Measurements from ENCODE around the gene TNNC1.
A peak's percentile ranks its signal among the peaks of the same experiment; 100 is the strongest.

Gene TNNC1

DNA sequence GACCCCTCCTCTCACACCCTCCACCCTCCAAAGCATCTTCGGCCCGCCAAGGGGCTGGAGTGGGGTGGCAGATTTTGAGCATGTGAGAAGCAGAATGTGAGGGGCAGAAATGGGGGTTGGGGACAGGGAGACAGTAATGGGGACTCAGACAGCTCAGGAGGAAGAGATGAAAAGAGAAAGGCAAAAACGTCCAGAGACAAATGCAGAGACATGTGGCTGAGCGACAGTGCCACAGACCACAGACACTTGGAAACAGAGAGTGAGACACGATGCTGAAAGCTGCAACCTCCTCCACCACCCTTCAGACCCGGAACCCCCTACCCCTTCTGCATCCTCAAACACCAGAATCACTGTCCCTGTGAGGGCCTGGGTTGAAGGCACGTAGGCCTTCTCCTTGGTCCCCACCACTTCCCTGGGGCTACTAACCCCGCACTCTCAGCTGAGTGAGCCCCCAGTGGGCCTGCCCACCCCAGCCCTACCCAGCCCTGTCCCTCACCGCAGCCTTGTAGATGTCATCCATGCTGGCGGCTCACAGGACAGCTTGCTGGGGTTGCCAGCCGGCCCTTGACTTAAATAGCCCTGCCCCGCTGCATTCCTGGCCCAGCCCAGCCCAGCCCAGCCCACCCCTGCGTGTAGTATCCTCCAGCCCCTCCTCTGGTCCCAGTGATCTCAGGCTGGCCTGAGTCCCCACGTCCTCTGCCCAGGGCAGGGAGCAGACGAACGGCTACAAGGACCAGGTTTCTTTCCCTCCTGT is at the start of gene TNNC1:
TNNC1 (minus strand) TSS at position 546 of the 754 bp plus-strand sequence; CDS start at position 520, 26 bp downstream.
- Mint-ChIP-seq H3K9me3 (no peaks in the 10 kb centered on the region), H3K4me1 (ENCODE audit: low read depth) (peaks cover 23% of the 10 kb centered on the region), H3K4me3 (peak within 1 kb of the TSS; percentile 96), H3K27ac (peak within 1 kb of the TSS; percentile 86), H3K27me3 (ENCODE audit: low read depth) (no peaks in the 10 kb centered on the region), H3K36me3 (ENCODE audit: low read depth) (peaks cover 16% of the 10 kb centered on the region)

DNA sequence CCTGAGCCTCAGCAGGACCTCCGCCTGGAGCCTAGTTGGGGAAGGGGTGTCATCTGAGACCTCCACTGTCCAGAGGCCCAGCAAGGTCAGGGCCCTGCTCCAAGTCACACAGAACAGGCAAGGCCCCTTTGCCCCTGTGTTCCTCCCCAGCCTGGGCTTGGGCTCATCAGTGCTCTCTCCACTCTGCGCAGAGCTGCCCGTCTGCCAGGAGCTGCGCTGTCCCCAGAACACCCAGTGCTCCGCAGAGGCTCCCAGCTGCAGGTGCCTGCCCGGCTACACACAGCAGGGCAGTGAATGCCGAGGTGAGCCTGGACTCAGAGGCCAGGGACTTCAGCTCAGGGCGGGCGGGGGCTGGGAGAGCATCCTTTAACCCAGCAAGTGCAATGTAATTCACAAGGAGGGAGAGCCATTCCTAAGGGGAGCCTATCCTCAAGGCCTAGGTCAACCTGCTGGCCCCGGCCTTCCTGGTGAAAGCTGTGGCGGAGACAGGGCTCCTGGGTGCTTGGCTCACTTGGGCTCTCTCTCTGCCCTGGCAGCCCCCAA is 49.0 kb upstream of the TNNC1 start:
- H3K4me1 Mint-ChIP-seq (ENCODE audit: low read depth) = no peaks in the 10 kb centered on the region
- H3K4me3 Mint-ChIP-seq = no peak overlapping the region
- H3K27ac Mint-ChIP-seq = no peak overlapping the region
- no peaks in the 10 kb centered on the region for H3K9me3 Mint-ChIP-seq
- no peaks in the 10 kb centered on the region for H3K36me3 Mint-ChIP-seq (ENCODE audit: low read depth)
- H3K27me3 Mint-ChIP-seq (ENCODE audit: low read depth) = no peaks in the 10 kb centered on the region

DNA sequence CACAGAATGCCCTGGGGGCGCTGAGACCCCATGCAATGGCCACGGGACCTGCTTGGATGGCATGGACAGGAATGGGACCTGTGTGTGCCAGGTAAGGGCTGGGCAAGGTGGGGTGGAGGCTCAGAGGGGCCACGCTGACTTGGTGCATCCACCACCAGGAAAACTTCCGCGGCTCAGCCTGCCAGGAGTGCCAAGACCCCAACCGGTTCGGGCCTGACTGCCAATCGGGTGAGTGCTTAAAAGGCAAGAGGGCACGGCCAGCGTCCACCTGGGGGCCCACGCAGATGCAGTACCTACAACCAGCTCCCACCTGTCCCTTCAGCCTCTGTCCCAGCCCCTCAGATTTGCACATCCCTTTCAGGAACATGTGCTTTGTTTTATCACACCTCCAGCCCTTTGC is 48.2 kb upstream of the TNNC1 start:
- Mint-ChIP-seq H3K4me1 (ENCODE audit: low read depth) (peaks cover 2% of the 10 kb centered on the region), H3K4me3 (no peak overlapping the region), H3K27me3 (ENCODE audit: low read depth) (no peaks in the 10 kb centered on the region), H3K36me3 (ENCODE audit: low read depth) (no peaks in the 10 kb centered on the region), H3K9me3 (no peaks in the 10 kb centered on the region), H3K27ac (no peak overlapping the region)

- H3K27ac Mint-ChIP-seq = no peak overlapping the region
- H3K4me1 Mint-ChIP-seq (ENCODE audit: low read depth) = peaks cover 2% of the 10 kb centered on the region
- no peaks in the 10 kb centered on the region for H3K9me3 Mint-ChIP-seq
- no peaks in the 10 kb centered on the region for H3K36me3 Mint-ChIP-seq (ENCODE audit: low read depth)
- no peak overlapping the region for H3K4me3 Mint-ChIP-seq
- H3K27me3 Mint-ChIP-seq (ENCODE audit: low read depth) = no peaks in the 10 kb centered on the region
Measured at GRCh38 chr3:52501046-52501445, 47.2 kb upstream of the TNNC1 start.

DNA sequence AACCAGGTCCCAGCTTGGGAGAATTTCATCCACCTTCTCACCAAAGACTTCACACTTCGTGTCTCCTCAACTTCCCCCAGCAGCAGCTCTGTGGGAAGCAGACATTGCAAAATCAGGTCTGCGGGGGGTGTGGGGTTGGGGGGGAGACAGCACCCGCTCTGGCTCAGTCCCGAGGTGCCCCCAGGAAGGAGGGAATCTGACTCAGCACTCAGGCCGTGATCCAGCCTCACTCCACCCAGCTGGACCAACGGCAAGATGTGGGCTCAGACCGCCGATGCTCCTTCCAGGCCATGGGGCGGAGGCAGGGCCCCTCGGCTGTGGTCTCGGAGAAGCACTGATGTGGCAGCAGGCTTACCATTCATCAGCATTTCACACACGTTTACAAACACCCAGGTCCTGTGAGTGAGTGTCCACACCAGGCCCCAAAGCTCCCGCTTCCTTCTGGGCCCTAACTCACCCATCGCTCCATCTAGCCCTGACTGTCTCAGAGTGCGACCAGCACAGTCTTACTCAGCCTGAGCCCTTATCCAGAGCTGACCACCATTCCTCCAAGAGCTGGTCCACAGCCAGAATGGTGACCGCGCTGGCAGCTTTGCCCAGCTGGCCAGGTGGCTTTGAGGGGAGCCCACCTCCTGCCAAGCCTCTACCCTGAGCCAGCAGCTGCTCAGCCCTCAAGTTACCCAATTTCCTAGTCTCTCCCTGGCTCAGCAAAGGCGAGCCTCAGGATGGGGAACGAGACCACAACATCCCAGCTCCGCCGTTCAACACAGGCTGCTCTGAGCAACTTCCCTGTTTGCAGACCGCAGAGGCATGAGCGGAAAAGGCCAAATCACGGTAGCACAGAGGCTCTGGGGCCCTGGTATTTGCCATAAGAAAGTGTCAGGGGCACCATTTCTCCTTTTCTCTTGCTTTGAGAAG is 44.6 kb upstream of the TNNC1 start:
- Mint-ChIP-seq H3K4me1 (ENCODE audit: low read depth) (peaks cover 2% of the 10 kb centered on the region), H3K27ac (no peak overlapping the region), H3K9me3 (no peaks in the 10 kb centered on the region), H3K27me3 (ENCODE audit: low read depth) (no peaks in the 10 kb centered on the region), H3K4me3 (no peak overlapping the region), H3K36me3 (ENCODE audit: low read depth) (no peaks in the 10 kb centered on the region)

DNA sequence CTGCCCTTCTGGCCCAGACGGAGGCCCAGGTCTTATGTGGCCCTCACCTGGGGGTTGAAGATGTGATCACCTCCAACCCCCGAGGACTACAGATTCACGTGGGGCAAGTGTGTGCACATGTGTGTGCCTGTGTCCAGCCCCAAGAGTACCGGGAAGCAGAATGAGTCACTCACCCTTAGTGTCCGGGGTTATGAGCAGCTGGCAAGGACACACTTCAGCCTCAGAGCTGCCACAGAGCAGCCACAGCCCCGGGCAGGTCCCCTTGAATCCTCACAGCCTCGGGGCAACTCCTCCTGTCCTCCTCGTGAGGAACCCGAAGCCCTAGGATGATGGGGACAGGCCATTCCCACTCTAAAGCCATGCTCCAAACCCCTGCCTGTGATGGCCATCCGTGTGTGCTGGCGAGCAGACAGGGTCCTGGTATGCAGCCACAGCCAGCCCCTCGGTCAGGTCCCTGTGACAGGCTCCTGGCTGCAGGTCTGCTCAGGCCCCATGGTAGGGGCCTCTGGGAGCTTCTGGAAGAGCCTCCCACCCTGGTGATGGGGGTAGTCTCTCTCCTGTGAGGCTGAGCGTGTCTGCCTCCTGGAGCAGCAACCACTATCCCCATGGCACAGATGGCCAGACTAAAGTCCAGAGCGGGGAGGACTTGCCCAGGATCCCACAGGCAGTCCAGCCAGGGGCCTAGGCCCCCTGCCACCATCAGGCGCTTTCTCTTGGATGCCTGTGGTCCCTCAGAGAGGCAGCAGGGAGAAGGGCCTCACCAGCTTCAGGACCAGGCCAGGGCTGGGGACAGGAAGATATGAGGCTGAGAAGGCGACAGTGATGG is 42.1 kb upstream of the TNNC1 start:
- Mint-ChIP-seq H3K36me3 (ENCODE audit: low read depth) (peaks cover 8% of the 10 kb centered on the region), H3K4me1 (ENCODE audit: low read depth) (peaks cover 2% of the 10 kb centered on the region), H3K27me3 (ENCODE audit: low read depth) (no peaks in the 10 kb centered on the region), H3K27ac (no peak overlapping the region), H3K4me3 (no peak overlapping the region), H3K9me3 (no peaks in the 10 kb centered on the region)

DNA sequence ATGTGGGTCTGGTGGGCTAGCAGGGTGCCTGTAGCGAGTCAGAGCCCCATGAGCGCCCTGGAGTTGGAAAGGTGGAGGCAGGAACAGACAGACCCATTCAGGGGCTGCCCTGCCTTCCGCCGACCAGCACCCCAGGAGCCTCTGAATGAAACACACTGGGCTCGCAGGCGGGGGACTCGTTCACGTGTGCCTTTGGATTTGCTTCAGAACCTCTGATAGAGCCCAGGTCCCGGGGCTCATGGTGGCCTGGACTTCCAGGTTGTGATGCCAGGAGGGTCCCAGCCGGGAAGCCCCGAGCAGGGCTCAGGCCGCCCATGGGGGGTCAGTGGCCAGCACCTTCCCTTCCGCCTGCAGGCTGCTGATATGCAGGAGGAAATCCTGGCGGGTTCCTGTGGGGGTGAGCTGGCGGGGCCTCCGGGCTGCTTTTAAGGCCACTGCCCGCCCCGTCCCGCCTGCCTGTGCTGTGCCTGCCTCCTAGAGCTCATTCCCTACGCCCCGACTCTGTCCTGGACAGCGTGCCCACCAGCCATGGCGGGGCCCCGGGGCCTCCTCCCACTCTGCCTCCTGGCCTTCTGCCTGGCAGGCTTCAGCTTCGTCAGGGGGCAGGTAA is 41.1 kb upstream of the TNNC1 start, which contains the start of gene STAB1:
STAB1 (plus strand) TSS at position 453 of the 610 bp plus-strand sequence; CDS start at position 529, 76 bp downstream.
- H3K36me3 Mint-ChIP-seq (ENCODE audit: low read depth) = peaks cover 11% of the 10 kb centered on the region
- H3K4me3 Mint-ChIP-seq = no peak within 1 kb of the TSS
- H3K27ac Mint-ChIP-seq = no peak within 1 kb of the TSS
- H3K27me3 Mint-ChIP-seq (ENCODE audit: low read depth) = no peaks in the 10 kb centered on the region
- H3K4me1 Mint-ChIP-seq (ENCODE audit: low read depth) = peaks cover 2% of the 10 kb centered on the region
- no peaks in the 10 kb centered on the region for H3K9me3 Mint-ChIP-seq

GRCh38 chr3:52494445-52494844 is 40.6 kb upstream of the TNNC1 start:
- H3K36me3 Mint-ChIP-seq (ENCODE audit: low read depth) = peaks cover 11% of the 10 kb centered on the region
- H3K9me3 Mint-ChIP-seq = no peaks in the 10 kb centered on the region
- no peaks in the 10 kb centered on the region for H3K27me3 Mint-ChIP-seq (ENCODE audit: low read depth)
- peaks cover 2% of the 10 kb centered on the region for H3K4me1 Mint-ChIP-seq (ENCODE audit: low read depth)
- H3K27ac Mint-ChIP-seq = no peak overlapping the region
- no peak overlapping the region for H3K4me3 Mint-ChIP-seq

- Mint-ChIP-seq H3K27ac (no peak overlapping the region), H3K27me3 (ENCODE audit: low read depth) (no peaks in the 10 kb centered on the region), H3K36me3 (ENCODE audit: low read depth) (peaks cover 11% of the 10 kb centered on the region), H3K9me3 (no peaks in the 10 kb centered on the region), H3K4me3 (no peak overlapping the region), H3K4me1 (ENCODE audit: low read depth) (peaks cover 2% of the 10 kb centered on the region)
Measured at GRCh38 chr3:52493232-52494017, 39.6 kb upstream of the TNNC1 start.

DNA sequence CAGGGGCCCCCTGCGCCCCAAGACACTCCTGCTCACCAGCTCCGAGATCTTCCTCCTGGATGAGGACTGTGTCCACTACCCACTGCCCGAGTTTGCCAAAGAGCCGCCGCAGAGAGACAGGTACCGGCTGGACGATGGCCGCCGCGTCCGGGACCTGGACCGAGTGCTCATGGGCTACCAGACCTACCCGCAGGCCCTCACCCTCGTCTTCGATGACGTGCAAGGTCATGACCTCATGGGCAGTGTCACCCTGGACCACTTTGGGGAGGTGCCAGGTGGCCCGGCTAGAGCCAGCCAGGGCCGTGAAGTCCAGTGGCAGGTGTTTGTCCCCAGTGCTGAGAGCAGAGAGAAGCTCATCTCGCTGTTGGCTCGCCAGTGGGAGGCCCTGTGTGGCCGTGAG is 38.2 kb upstream of the TNNC1 start:
- Mint-ChIP-seq H3K27me3 (ENCODE audit: low read depth) (no peaks in the 10 kb centered on the region), H3K4me3 (no peak overlapping the region), H3K36me3 (ENCODE audit: low read depth) (peaks cover 15% of the 10 kb centered on the region), H3K4me1 (ENCODE audit: low read depth) (no peaks in the 10 kb centered on the region), H3K27ac (no peak overlapping the region), H3K9me3 (no peaks in the 10 kb centered on the region)

DNA sequence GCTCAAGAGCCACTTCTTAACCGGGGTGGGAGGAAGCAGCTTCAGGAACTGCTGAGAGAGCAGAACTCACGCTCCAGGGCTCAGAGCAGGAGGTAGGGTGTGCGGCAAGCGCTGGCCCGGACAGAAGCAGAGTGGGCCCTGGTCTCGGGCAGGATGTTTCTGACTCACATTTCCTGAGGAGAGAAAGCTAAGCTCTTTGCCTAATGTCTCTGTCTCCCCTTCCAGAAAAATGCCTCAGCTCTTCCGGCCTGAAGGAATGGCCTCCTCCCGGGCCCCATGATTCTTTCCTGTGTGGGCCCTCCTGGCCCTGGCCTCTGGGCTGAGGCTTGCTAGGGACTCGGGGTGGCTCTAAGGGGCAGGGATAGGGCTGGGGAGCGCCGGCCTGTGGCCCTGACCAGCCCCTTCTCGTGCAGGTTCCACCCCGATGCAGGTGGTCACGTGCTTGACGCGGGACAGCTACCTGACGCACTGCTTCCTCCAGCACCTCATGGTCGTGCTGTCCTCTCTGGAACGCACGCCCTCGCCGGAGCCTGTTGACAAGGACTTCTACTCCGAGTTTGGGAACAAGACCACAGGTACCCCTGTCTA is 37.2 kb upstream of the TNNC1 start:
- Mint-ChIP-seq H3K4me1 (ENCODE audit: low read depth) (no peaks in the 10 kb centered on the region), H3K9me3 (no peaks in the 10 kb centered on the region), H3K27me3 (ENCODE audit: low read depth) (no peaks in the 10 kb centered on the region), H3K36me3 (ENCODE audit: low read depth) (peaks cover 15% of the 10 kb centered on the region), H3K4me3 (no peak overlapping the region), H3K27ac (no peak overlapping the region)

DNA sequence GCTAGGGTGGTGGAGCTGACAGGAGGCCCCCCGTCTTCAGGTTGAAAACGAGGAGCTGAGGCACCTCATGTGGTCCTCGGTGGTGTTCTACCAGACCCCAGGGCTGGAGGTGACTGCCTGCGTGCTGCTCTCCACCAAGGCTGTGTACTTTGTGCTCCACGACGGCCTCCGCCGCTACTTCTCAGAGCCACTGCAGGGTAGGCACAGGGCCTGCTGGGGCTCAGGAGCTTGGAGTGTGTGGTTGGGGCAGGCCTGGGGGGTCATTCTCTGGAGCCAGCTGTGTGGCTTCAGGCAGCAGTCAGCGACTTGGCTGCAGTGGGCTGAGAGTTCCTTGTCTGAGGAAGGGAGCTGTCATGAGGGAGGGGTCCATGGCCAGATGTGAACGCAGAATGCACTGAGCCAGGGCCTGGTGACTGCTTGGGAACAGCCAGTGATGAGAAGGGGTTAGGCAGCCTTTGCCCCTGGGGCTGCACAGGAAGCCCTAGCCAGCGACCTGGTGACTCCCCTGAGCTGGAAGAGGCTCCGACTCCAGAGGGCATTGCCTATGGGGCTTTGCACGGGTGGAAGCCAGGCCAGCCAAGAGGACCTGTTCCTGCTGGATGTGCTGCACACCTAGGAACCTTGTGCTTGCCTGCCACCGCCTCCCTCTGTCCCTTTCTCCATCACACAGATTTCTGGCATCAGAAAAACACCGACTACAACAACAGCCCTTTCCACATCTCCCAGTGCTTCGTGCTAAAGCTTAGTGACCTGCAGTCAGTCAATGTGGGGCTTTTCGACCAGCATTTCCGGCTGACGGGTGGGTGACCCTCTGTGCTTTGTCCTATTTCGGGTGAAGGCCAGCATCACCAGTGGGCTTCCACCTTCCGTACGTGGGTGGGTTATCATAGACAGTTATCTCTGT is 36.4 kb upstream of the TNNC1 start:
- Mint-ChIP-seq H3K4me1 (ENCODE audit: low read depth) (no peaks in the 10 kb centered on the region), H3K9me3 (no peaks in the 10 kb centered on the region), H3K36me3 (ENCODE audit: low read depth) (peaks cover 17% of the 10 kb centered on the region), H3K4me3 (no peak overlapping the region), H3K27me3 (ENCODE audit: low read depth) (no peaks in the 10 kb centered on the region), H3K27ac (no peak overlapping the region)

Measured in T-helper 1 cell treated with Interleukin-12 subunit alpha and Interleukin-12 subunit beta and Interleukin-4 antibody, amounts not matched to agents 30 μg/mL and 1 μg/mL, for 36 hours (primary cell).